A172 (cell line): Measurements from ENCODE around the gene CEP350. TPM values are rescaled to one million over a fixed set of nuclear protein-coding genes. Genes with fewer than 3 reads are reported as not detected.

Experiments
- DNase-seq: peaks from one replicate; pipeline ENCODE4 v3.0.0-alpha.2; 2015; ENCODE audit warnings: low spot score
- total RNA-seq: library from RNA; depleted of rRNA; stranded (reverse); fragments of >200 nt; shearing (Covaris generic); gene quantifications from 2 replicates; pipeline ENCODE4 v1.2.3, GENCODE V29; 2014

Gene CEP350
- total RNA-seq, 1 experiment from 2014 or later: 30.3 TPM

GRCh38 chr1:180057883-180058396 is 103.3 kb downstream of the CEP350 start:
- DNase-seq: no peak

- no peak for DNase-seq
These were observed 106.4 kb downstream of the CEP350 start for GRCh38 chr1:180061019-180061418.

- no peak for DNase-seq
These were observed 107.9 kb downstream of the CEP350 start for GRCh38 chr1:180062452-180062971.

- no peak for DNase-seq
These were observed 110.8 kb downstream of the CEP350 start for GRCh38 chr1:180065408-180065807.

- no peak for DNase-seq
These were observed 111.5 kb downstream of the CEP350 start for GRCh38 chr1:180066150-180066549.

- no peak for DNase-seq
These were observed 115.7 kb downstream of the CEP350 start for GRCh38 chr1:180070286-180070685.

- DNase-seq: no peak
These were observed 117.1 kb downstream of the CEP350 start for GRCh38 chr1:180071759-180072158.

- no peak for DNase-seq
These were observed 125.8 kb downstream of the CEP350 start for GRCh38 chr1:180080439-180080838.

GRCh38 chr1:180081474-180081873 is 126.9 kb downstream of the CEP350 start:
- no peak for DNase-seq

GRCh38 chr1:180083164-180083563 is 128.6 kb downstream of the CEP350 start:
- DNase-seq: no peak

GRCh38 chr1:180084867-180085266 is 130.3 kb downstream of the CEP350 start:
- DNase-seq: no peak

GRCh38 chr1:180085331-180085730 is 130.7 kb downstream of the CEP350 start:
- DNase-seq: no peak

- no peak for DNase-seq
These were observed 138.5 kb downstream of the CEP350 start for GRCh38 chr1:180092931-180093650.

- DNase-seq: no peak
These were observed 140.2 kb downstream of the CEP350 start for GRCh38 chr1:180094705-180095295.

- no peak for DNase-seq
These were observed 142.1 kb downstream of the CEP350 start for GRCh38 chr1:180096584-180097325.

GRCh38 chr1:180097326-180097605 is 142.7 kb downstream of the CEP350 start:
- no peak for DNase-seq

GRCh38 chr1:180101411-180101810 is 146.8 kb downstream of the CEP350 start:
- no peak for DNase-seq

GRCh38 chr1:180103819-180104218 is 149.2 kb downstream of the CEP350 start:
- DNase-seq: no peak

GRCh38 chr1:180112091-180112490 is 157.5 kb downstream of the CEP350 start:
- no peak for DNase-seq

GRCh38 chr1:180112984-180113647 is 158.5 kb downstream of the CEP350 start:
- DNase-seq: no peak

GRCh38 chr1:180114396-180114945 is 159.9 kb downstream of the CEP350 start:
- no peak for DNase-seq
